Measurements from ENCODE around the gene SARDH. TPM values are rescaled to one million over a fixed set of nuclear protein-coding genes. Genes with fewer than 3 reads are reported as not detected.

The SARDH gene
- total RNA-seq, 4 donors from 2014 or later = 0.47 to 5.0 (median 0.95) TPM

DNA sequence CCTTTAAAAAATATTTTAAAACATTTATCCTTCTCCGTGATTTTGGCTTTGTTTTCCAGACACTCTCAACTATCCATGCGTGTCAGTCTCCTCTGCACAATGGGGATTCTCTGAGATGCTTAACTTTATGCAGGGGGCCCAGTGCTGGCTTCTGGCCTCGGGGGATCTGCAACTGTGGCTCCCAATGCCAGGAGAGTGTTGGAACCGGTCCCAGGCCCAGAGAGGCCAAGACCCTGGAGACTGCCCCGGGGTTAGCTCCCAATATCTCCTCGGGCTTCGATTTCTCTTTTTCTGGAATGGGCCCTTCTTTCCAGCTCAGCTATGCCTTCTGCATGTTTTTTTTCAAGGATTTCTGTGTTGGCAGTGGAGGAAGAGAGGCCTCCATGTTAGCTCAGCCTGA is 20.1 kb upstream of the SARDH start:
- Histone ChIP-seq H3K27me3 (no peaks in the 10 kb centered on the region), H3K4me1 (no peaks in the 10 kb centered on the region), H3K4me3 (no peak overlapping the region), H3K9me3 (no peaks in the 10 kb centered on the region), H3K36me3 (peaks cover 0 to 5% (median 0%) of the 10 kb centered on the region in 3 donors), H3K27ac (no peak overlapping the region)
- DNase-seq = peak in 1 of 3 donors; percentile 42
- TF ChIP-seq POLR2A (IDR thresholded peaks at IDR 0.05) = no peak
- TF ChIP-seq, protein P1, sequence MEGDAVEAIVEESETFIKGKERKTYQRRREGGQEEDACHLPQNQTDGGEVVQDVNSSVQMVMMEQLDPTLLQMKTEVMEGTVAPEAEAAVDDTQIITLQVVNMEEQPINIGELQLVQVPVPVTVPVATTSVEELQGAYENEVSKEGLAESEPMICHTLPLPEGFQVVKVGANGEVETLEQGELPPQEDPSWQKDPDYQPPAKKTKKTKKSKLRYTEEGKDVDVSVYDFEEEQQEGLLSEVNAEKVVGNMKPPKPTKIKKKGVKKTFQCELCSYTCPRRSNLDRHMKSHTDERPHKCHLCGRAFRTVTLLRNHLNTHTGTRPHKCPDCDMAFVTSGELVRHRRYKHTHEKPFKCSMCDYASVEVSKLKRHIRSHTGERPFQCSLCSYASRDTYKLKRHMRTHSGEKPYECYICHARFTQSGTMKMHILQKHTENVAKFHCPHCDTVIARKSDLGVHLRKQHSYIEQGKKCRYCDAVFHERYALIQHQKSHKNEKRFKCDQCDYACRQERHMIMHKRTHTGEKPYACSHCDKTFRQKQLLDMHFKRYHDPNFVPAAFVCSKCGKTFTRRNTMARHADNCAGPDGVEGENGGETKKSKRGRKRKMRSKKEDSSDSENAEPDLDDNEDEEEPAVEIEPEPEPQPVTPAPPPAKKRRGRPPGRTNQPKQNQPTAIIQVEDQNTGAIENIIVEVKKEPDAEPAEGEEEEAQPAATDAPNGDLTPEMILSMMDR (IDR thresholded peaks at IDR 0.05) = no peak

DNA sequence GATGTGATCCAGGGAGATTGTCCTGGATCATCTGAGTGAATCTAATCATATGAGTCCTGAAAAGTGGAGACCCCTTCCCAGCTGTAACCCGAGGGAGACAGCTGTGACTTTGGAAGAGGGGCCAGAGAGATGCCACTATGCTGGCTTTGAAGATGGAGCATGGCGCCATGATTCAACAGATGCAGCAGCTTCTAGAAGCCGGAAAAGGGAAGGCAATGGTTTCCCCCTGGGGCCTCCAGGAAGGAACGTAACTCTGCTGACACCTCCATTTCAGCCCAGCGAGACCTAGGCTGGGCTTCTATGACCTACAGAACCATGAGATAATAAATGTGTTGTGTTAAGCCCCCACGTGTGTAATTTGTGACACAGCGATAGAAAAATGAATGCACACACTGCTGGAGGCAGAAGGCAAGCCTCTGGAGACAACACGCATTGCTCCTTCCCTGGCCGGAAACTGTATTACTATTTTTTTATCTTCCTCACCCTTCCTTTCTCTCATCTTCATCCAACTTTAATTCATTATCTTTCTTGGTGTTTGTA is 16.6 kb upstream of the SARDH start:
- Histone ChIP-seq H3K4me3 (no peak overlapping the region), H3K9me3 (no peaks in the 10 kb centered on the region), H3K4me1 (no peaks in the 10 kb centered on the region), H3K36me3 (no peaks in the 10 kb centered on the region), H3K27ac (no peak overlapping the region), H3K27me3 (no peaks in the 10 kb centered on the region)
- no peak for TF ChIP-seq POLR2A (IDR thresholded peaks at IDR 0.05)
- TF ChIP-seq, protein P1 (IDR thresholded peaks at IDR 0.05) = no peak
- no peak for DNase-seq

DNA sequence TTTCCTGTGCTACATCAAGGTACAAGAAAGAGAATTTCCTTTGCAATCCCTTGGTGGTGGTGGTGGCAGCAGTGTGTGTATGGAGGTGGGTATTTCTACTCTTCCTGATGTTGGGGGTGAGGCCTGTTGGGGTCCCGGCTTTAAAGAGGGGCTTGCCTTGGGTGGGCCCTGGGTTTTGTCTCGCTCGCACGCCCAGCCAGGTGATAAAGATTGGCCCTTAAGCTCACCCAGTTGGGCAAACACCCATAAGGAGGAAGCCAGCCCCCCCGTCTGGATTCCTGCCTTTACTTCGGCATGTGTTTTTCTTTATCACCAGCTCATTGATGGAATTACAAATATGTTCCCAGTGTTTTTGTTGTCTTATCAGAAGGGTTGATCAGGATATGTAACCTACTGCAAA is 16.0 kb upstream of the SARDH start:
- no peaks in the 10 kb centered on the region for H3K9me3 ChIP-seq
- H3K4me1 ChIP-seq = no peaks in the 10 kb centered on the region
- no peak overlapping the region for H3K27ac ChIP-seq
- DNase-seq = peak in 1 of 3 donors; percentile 32
- TF ChIP-seq POLR2A (IDR thresholded peaks at IDR 0.05) = no peak
- TF ChIP-seq, protein P1 (IDR thresholded peaks at IDR 0.05) = no peak
- H3K36me3 ChIP-seq = no peaks in the 10 kb centered on the region
- H3K4me3 ChIP-seq = no peak overlapping the region
- no peaks in the 10 kb centered on the region for H3K27me3 ChIP-seq

DNA sequence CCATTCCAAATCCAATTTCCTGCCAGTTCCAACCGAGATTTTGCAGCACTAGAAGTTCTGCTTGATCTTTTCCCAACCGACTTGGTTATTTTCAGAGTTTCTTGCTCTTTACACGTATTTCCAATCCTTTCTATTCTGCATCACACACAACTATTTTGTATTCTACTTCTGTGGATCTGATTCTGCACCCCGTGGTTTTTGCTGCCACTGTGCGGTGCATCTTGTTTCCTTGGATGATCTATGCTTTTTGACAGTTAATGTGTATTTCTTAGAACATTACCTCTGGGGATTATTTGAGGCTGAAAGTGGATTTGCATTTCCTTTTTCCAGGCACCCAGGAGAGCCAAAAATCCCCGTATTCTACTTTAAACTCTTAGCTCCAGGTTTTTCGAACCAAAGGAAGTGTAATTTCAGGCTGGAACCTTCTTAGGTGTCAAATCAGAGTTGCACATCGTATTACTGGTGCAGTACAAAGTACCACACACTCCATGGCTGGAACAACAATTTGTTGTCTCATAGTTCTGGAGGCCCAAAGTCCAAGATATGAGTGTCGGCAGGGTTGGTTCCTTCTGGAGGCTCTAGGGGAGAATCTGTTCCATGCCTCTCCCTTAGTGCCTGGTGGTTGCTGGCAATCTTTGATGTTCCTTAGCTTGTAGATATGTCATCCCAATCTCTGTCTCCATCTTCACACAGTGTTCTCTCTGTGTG is 14.7 kb upstream of the SARDH start:
- peak in 1 of 3 donors; percentile 29 for DNase-seq
- no peaks in the 10 kb centered on the region for H3K9me3 ChIP-seq
- H3K4me3 ChIP-seq = no peak overlapping the region
- H3K27ac ChIP-seq = no peak overlapping the region
- no peaks in the 10 kb centered on the region for H3K27me3 ChIP-seq
- no peaks in the 10 kb centered on the region for H3K4me1 ChIP-seq
- no peaks in the 10 kb centered on the region for H3K36me3 ChIP-seq
- no peak for TF ChIP-seq POLR2A (IDR thresholded peaks at IDR 0.05)
- TF ChIP-seq, protein P1 (IDR thresholded peaks at IDR 0.05) = no peak

DNA sequence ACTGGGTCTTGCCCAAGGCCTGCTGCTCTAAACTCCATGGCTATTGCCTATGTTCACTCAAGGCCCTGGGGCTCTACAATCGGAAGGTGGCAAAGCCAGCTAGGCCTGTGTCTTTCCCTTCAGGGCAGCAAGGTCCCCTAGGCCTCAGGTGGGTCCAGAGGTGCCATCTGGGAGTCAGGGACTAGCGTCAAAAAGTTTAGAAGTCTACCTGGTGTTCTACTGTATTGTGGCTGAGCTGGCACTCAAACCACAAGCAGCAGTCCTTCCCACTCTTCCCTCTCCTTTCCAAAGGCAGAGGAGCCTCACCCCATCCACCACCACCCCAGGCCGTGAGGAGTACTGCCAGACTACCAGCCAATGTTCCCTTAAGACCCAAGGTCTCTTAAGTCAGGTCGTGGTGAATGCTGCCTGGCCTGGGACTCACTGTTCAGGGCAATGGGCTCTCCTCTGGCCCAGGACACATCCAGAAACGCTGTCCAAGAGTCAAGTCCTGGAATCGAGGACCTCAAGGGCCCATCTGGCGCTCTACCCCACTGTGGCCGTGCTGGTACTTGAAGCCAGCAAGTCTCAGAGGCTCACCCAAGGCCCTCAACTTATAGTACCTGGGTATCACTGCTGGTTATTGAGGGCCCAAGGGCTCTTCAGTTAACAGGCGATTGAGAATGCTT is 13.0 kb upstream of the SARDH start:
- Histone ChIP-seq H3K36me3 (no peaks in the 10 kb centered on the region), H3K9me3 (no peaks in the 10 kb centered on the region), H3K27me3 (no peaks in the 10 kb centered on the region), H3K27ac (no peak overlapping the region), H3K4me1 (no peaks in the 10 kb centered on the region), H3K4me3 (no peak overlapping the region)
- TF ChIP-seq, protein P1 (IDR thresholded peaks at IDR 0.05) = no peak
- TF ChIP-seq POLR2A (IDR thresholded peaks at IDR 0.05) = no peak
- DNase-seq = peak in 1 of 3 donors; percentile 30
